NCI-H524 treated with DMSO at 0.1 percent for 48 hours (cell line): ENCODE data around the gene TRIM69.

Source experiments
- DNase-seq: peaks from one replicate; lab custom pipeline; 2025; lab: John Stamatoyannopoulos, UW

Gene TRIM69

DNA sequence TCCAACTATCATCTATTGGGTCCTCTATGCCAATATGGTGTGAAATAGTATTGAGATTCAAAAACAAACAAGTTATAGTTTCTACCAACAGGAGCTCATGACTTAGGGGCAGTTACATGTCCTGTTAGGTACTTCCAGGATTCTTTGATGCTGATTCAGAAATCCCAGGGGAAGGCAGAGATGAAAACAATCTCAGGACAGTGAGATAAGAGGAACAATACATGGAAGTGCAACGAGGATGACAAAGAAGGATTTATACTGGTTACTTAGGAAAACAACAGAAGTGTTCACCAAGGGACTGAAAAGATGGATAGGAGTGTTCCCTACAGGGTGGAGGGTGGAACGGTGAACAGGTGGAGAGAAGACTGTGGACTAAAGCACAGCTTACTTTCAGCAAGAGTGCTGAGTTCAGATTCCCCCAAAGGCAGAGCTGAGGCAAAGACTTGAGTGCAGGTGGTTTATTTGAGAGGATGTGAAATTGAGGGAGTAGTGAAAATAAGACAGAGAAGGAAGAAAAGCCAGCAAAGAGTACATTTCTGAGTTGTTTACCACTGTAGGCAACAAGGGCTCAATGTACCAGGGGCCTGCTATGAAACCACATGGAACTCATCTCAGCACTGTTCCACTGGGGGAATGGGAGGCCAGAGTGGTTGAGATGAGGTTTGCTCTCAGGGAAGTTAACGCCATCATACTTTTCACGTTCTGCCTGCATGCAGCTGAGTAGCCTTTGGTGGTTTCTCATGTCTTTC is 68.1 kb downstream of the TRIM69 start:
- no peak for DNase-seq

DNA sequence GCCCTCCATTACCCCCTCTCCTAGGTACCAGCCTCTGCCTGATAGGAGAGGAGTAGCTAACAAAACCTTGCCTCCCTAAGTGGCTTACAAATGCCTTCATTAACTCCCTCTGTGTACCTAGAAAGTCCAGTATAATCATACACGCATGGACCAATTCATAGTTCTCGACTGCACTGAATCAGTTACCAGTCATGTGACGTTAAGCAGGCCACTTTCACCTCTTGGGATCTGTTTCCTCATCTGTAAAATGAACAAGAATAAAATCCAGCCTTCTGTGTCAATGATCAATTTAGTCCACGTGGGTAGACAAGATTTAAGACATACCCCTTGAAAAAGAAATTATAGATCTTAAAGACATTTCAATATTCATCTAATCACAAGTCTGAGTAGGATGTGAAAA is 72.2 kb downstream of the TRIM69 start:
- DNase-seq, result no peak

DNA sequence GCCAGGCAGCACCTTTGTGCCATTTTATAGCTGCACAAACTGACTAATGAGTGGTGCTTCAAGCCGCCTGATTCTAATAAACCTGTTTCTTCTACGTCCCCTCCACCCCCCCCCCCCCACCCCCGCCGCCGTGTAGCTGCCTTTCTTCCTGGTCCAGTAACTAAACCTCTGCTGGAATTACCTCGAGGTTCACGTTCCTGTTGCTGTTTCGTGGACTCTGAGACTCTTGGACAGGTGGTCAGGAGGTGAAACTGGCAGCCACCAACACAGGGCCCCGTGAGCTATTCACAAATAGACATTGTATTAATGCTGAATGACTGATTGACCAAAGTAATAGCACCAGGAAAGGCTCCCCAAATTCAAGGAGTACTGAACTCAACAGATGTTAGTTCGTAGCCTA is 73.9 kb downstream of the TRIM69 start:
- DNase-seq, result no peak

DNA sequence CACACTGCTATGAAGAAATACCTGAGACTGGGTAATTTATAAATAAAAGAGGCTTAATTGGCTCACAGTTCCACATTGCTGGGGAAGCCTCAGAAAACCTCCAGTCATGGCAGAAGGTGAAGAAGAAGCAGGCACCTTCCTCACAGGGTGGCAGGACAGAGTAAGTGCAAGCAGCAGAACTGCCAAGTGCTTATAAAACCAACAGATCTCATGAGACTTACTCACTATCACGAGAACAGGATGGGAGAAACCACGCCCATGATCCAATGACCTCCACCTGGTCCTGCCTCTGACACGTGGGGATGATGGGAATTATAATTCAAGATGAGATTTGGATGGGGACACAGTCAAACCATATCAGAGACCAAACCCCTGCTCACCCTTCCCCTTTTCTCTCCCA is 75.0 kb downstream of the TRIM69 start:
- DNase-seq, result no peak

GRCh38 chr15:44812029-44812517 is 75.7 kb downstream of the TRIM69 start:
- DNase-seq, result no peak

- DNase-seq, result no peak
These were observed 76.9 kb downstream of the TRIM69 start for GRCh38 chr15:44813231-44813630.
